ENCODE measurements around the gene CXCR6.

The CXCR6 gene

GRCh38 chr3:45949432-45949831 lies 6.2 kb downstream of the CXCR6 start:
- no peak for DNase-seq

- DNase-seq = no peak
These were observed 6.9 kb downstream of the CXCR6 start for GRCh38 chr3:45950131-45950530.

GRCh38 chr3:45950686-45951600 lies 7.7 kb downstream of the CXCR6 start:
- DNase-seq = no peak

- no peak for DNase-seq
These were observed 8.7 kb downstream of the CXCR6 start for GRCh38 chr3:45951946-45952345.

GRCh38 chr3:45952456-45952855 lies 9.2 kb downstream of the CXCR6 start:
- DNase-seq = no peak

GRCh38 chr3:45953536-45953935 lies 10.3 kb downstream of the CXCR6 start:
- DNase-seq = no peak

GRCh38 chr3:45954306-45954705 lies 11.0 kb downstream of the CXCR6 start:
- no peak for DNase-seq

- no peak for DNase-seq
These were observed 11.9 kb downstream of the CXCR6 start for GRCh38 chr3:45955017-45955647.

- no peak for DNase-seq
These were observed 12.4 kb downstream of the CXCR6 start for GRCh38 chr3:45955706-45956105.

GRCh38 chr3:45957586-45957985 lies 14.3 kb downstream of the CXCR6 start:
- no peak for DNase-seq

- DNase-seq = no peak
These were observed 15.1 kb downstream of the CXCR6 start for GRCh38 chr3:45958321-45958791.

GRCh38 chr3:45959201-45959600 lies 15.9 kb downstream of the CXCR6 start:
- DNase-seq = no peak

- no peak for DNase-seq
These were observed 17.0 kb downstream of the CXCR6 start for GRCh38 chr3:45960289-45960688.

- DNase-seq = no peak
These were observed 18.8 kb downstream of the CXCR6 start for GRCh38 chr3:45962033-45962432.

GRCh38 chr3:45964139-45964538 lies 20.9 kb downstream of the CXCR6 start:
- no peak for DNase-seq

GRCh38 chr3:45965253-45965652 lies 22.0 kb downstream of the CXCR6 start:
- DNase-seq = no peak

- no peak for DNase-seq
These were observed 22.4 kb downstream of the CXCR6 start for GRCh38 chr3:45965653-45966052.

- DNase-seq = no peak
These were observed 23.1 kb downstream of the CXCR6 start for GRCh38 chr3:45966371-45966791.

GRCh38 chr3:45966950-45967640 lies 23.8 kb downstream of the CXCR6 start:
- no peak for DNase-seq

- no peak for DNase-seq
These were observed 24.5 kb downstream of the CXCR6 start for GRCh38 chr3:45967724-45968123.

- no peak for DNase-seq
These were observed 24.9 kb downstream of the CXCR6 start for GRCh38 chr3:45968149-45968548.

- DNase-seq = no peak
These were observed 25.4 kb downstream of the CXCR6 start for GRCh38 chr3:45968706-45969105.

- no peak for DNase-seq
These were observed 25.9 kb downstream of the CXCR6 start for GRCh38 chr3:45969116-45969515.

GRCh38 chr3:45969953-45970352 lies 26.7 kb downstream of the CXCR6 start:
- DNase-seq = no peak
